GM18951 (cell line): ENCODE measurements around the gene GRK4.

Experiments used
- POLR2A ChIP-seq: IDR thresholded peaks from 4 replicates; pipeline ENCODE4 v1.6.1; 2011; ENCODE audit warnings: mild to moderate bottlenecking; ENCODE audit not compliant: insufficient read length, insufficient read depth; ENCODE audit errors: extremely low read depth
- in situ Hi-C: fragments of 300-500 bp; cut with MboI; formaldehyde crosslinking; loops from one replicate; pipeline ENCODE4 v1.12.0; 2022; ENCODE audit warnings: low sequenced_read_pairs, mixed read lengths, inconsistent platforms; ENCODE audit not compliant: unreplicated experiment

Gene GRK4

GRCh38 chr4:3085948-3086670 lies 122.7 kb downstream of the GRK4 start:
- no peak for TF ChIP-seq POLR2A
- in situ Hi-C loops, result no loop called here

- in situ Hi-C loops, result no loop called here
- TF ChIP-seq POLR2A, result no peak
These were observed 123.9 kb downstream of the GRK4 start for GRCh38 chr4:3087115-3087797.
